ENCODE measurements around the gene STK33.

DNA sequence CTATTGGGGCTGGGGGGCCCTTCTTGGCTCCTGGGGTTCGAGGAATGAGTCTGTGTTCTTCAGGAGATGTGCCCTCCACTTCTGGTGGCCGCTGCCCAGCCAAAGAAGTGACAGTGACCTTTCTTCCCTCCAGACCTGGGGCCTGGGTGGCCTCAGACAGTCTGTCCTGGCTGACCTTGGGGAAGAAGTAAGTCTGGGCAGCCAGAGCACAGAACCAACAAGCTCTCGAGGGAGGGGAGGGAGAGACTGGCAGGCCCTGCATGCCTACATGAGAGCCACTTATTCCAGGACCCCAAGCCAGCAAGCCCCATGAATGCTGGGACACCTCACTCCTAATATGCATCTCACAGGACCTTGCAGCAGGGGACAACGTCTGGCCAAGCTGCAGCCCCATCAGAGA, 27.1 kb upstream of the STK33 start:
- TF ChIP-seq CTCF (IDR thresholded peaks at IDR 0.05; ENCODE audit: low read length) (no peak), EZH2phosphoT487 (IDR thresholded peaks at IDR 0.05; ENCODE audit: low read length) (no peak), EZH2 (optimal IDR thresholded peaks at IDR 0.05; ENCODE audit: low read depth, low read length) (no peak)
